A673 (cell line): Measurements from ENCODE around the gene MAN1A2. TPM values are rescaled to one million over a fixed set of nuclear protein-coding genes. Genes with fewer than 3 reads are reported as not detected.

Source experiments
- BruUV-seq: library from RNA; stranded (reverse); fragments of 400-500 nt; replicated peaks from 2 replicates; lab custom pipeline; 2021; lab: Mats Ljungman, UMichigan
- CTCF ChIA-PET: fragments of 300-600 bp; sonication (Branson Sonifier 250); formaldehyde crosslinking; loops from one replicate; lab custom pipeline; 2022; ENCODE audit warnings: antibody characterized with exemption; lab: Charles Lee
- POLR2A ChIA-PET: fragments of 300-600 bp; sonication (Branson Sonifier 250); formaldehyde crosslinking; loops from one replicate; lab custom pipeline; 2022; ENCODE audit warnings: antibody characterized with exemption; ENCODE audit not compliant: low non-redundant PET; lab: Charles Lee
- DNase-seq: peaks from one replicate; pipeline ENCODE4 v3.0.0-alpha.2; 2015; ENCODE audit warnings: low spot score
- H3K27ac ChIP-seq: fragments of 200-600 bp; sonication (generic); 2 replicates; pipeline ENCODE4 v1.5.1; 2016; ENCODE audit warnings: mixed run types, low read depth, mild to moderate bottlenecking, mixed read lengths, antibody characterized with exemption, low read length; ENCODE audit not compliant: poor library complexity, severe bottlenecking
- H3K27me3 ChIP-seq: fragments of 200-600 bp; sonication (generic); replicated peaks from 2 replicates; pipeline ENCODE4 v1.6.1; 2017; ENCODE audit warnings: mixed run types, low read depth, mild to moderate bottlenecking, mixed read lengths, antibody characterized with exemption, low read length; ENCODE audit not compliant: insufficient read depth, poor library complexity
- H3K36me3 ChIP-seq: fragments of 200-600 bp; sonication (generic); 2 replicates; pipeline ENCODE4 v1.6.1; 2016; ENCODE audit warnings: mixed run types, mild to moderate bottlenecking, mixed read lengths, antibody characterized with exemption, low read length; ENCODE audit not compliant: insufficient read depth, poor library complexity, severe bottlenecking
- H3K4me1 ChIP-seq: fragments of 200-600 bp; sonication (generic); 2 replicates; pipeline ENCODE4 v1.6.1; 2017; ENCODE audit warnings: mixed run types, mild to moderate bottlenecking, mixed read lengths, antibody characterized with exemption, low read length; ENCODE audit not compliant: insufficient read depth, poor library complexity, severe bottlenecking
- H3K4me3 ChIP-seq: fragments of 200-600 bp; sonication (generic); 2 replicates; pipeline ENCODE4 v1.5.1; 2016; ENCODE audit warnings: low read depth, mixed run types, mild to moderate bottlenecking, mixed read lengths, low read length; ENCODE audit not compliant: poor library complexity, severe bottlenecking
- H3K9me3 ChIP-seq: fragments of 200-600 bp; sonication (generic); 2 replicates; pipeline ENCODE4 v1.6.1; 2016; ENCODE audit warnings: mixed run types, low read depth, mild to moderate bottlenecking, mixed read lengths, antibody characterized with exemption, low read length; ENCODE audit not compliant: poor library complexity, severe bottlenecking
- CTCF ChIP-seq: fragments of 300-800, 200-600 bp; sonication (generic); conservative IDR thresholded peaks from 2 replicates; pipeline ENCODE4 v1.5.1; 2017; ENCODE audit warnings: low read depth, mild to moderate bottlenecking, antibody characterized with exemption, low read length, moderate library complexity, mixed read lengths
- EZH2 ChIP-seq: fragments of 200-600 bp; sonication (generic); IDR thresholded peaks from 2 replicates; pipeline ENCODE4 v1.6.1; 2017; ENCODE audit warnings: borderline replicate concordance, low read depth, mild to moderate bottlenecking, mixed read lengths, antibody characterized with exemption, low read length; ENCODE audit not compliant: poor library complexity, severe bottlenecking
- intact Hi-C: fragments of 100-400 bp; cut with micrococcal nuclease; formaldehyde crosslinking; loops from one replicate; pipeline ENCODE4 v1.10.0; 2022; ENCODE audit not compliant: unreplicated experiment
- total RNA-seq: library from RNA; stranded (reverse); gene quantifications from 2 replicates; pipeline ENCODE4 v1.2.3, GENCODE V29; 2021

MAN1A2 gene
- total RNA-seq, 1 experiment from 2014 or later, result 31.8 TPM

- CTCF ChIA-PET, result no interaction called here
- H3K4me3 ChIP-seq, result no peak overlapping the region
Measured at GRCh38 chr1:117371441-117372151, 4.3 kb downstream of the MAN1A2 start.

GRCh38 chr1:117372863-117373412, 5.7 kb downstream of the MAN1A2 start:
- intact Hi-C loops, result no loop called here
- Histone ChIP-seq H3K4me3 (no peak overlapping the region), H3K36me3 (no peaks in the 10 kb centered on the region), H3K9me3 (no peaks in the 10 kb centered on the region), H3K4me1 (peaks cover 5% of the 10 kb centered on the region), H3K27me3 (no peaks in the 10 kb centered on the region), H3K27ac (no peak overlapping the region)
- TF ChIP-seq CTCF (no peak), EZH2 (no peak)
- CTCF ChIA-PET, result interaction anchor here (0.7 kb wide), 1 partner anchor 58 kb away, joined by 7 read pairs; no protein-coding TSS in a partner anchor
- DNase-seq, result no peak
- POLR2A ChIA-PET, result no interaction called here
- BruUV-seq, result no TSS peak

More at GRCh38 chr1:117371441-117372151, 4.3 kb downstream of the MAN1A2 start:
- no peaks in the 10 kb centered on the region for H3K36me3 ChIP-seq
- BruUV-seq, result no TSS peak
- no peaks in the 10 kb centered on the region for H3K27me3 ChIP-seq
- H3K4me1 ChIP-seq, result peaks cover 5% of the 10 kb centered on the region
- TF ChIP-seq EZH2 (no peak), CTCF (no peak)
- intact Hi-C loops, result no loop called here
- DNase-seq, result no peak
- H3K9me3 ChIP-seq, result no peaks in the 10 kb centered on the region
- POLR2A ChIA-PET, result no interaction called here
- H3K27ac ChIP-seq, result no peak overlapping the region

GRCh38 chr1:117373932-117374331, 6.7 kb downstream of the MAN1A2 start:
- no peak overlapping the region for H3K4me3 ChIP-seq
- ChIA-PET POLR2A (no interaction called here), CTCF (interaction anchor here (0.7 kb wide), 1 partner anchor 57 kb away, joined by 7 read pairs; no protein-coding TSS in a partner anchor)
- intact Hi-C loops, result no loop called here
- no peaks in the 10 kb centered on the region for H3K9me3 ChIP-seq
- H3K27me3 ChIP-seq, result no peaks in the 10 kb centered on the region
- DNase-seq, result no peak
- BruUV-seq, result no TSS peak
- no peak overlapping the region for H3K27ac ChIP-seq
- H3K36me3 ChIP-seq, result no peaks in the 10 kb centered on the region
- peaks cover 5% of the 10 kb centered on the region for H3K4me1 ChIP-seq
- TF ChIP-seq CTCF (no peak), EZH2 (no peak)
